Measurements from ENCODE around the gene KIF3A.
"Not testable (repeated sequence)": the region's sequence is repeated elsewhere in the genome, so short reads cannot be mapped to it uniquely, and the experiment has no call there.

KIF3A gene

DNA sequence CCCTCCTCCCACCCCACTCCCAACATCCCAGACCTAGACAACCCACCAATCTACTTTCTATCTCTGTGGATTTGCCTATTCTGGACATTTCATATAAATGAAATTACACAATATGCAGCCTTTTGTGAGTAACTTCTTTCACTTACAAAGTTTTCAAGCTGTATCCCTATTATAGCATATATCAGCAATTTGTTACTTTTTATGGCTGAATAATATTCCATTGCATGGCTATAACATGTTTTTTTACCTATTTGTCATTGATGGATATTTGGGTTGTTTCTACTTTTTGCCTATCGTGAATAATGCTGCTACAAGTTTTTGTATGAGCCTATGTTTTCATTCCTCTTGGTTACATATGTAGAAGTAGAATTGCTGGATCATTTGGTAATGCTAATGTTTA is 1.9 kb upstream of the KIF3A start:
- no peak for ATAC-seq (ENCODE audit: low read depth)
- Mint-ChIP-seq H3K4me3 (no peak overlapping the region), H3K27ac (no peak overlapping the region), H3K9me3 (peaks cover 2% of the 10 kb centered on the region), H3K36me3 (no peaks in the 10 kb centered on the region), H3K4me1 (peaks cover 13% of the 10 kb centered on the region), H3K27me3 (peaks cover 6% of the 10 kb centered on the region)
- DNase-seq (ENCODE audit: low spot score in 2 of 2) = no peak

DNA sequence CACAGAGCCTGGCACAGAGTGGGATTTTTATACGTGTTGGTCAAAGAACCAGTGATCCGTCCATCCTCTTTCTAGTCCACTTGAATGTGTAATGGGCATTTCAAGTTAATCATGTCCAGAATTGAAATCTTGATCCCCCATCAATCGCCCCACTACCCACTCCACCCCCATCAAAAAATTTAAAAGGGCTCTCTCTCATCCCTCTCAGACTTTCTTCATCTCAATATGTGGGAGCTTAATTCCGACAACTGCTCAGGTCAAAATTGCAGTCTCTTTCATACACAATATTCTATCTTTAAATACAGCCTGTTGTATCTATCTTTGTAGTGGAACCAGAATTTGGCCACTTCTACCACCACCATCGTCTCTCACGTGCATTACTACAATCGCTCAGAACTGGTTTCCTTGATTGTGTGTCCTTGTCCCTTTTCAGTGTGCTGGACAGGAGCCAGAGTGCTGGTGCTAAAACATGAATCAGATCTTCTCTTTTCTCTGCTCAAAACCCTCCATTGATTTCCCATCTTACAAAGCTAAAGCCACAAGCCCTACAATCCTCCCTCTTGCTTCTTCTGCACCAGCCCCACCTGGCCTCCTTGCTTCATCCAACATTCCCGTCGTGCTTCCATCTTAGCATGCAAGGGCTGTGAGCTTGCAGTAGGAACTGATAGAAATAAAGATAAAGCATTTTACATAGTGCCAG is 786 bp upstream of the KIF3A start:
- Mint-ChIP-seq H3K27ac (peak overlapping the region; percentile 93), H3K36me3 (no peaks in the 10 kb centered on the region), H3K9me3 (peaks cover 2% of the 10 kb centered on the region), H3K4me1 (peaks cover 15% of the 10 kb centered on the region), H3K27me3 (peaks cover 5% of the 10 kb centered on the region), H3K4me3 (peak overlapping the region; percentile 95)
- no peak for DNase-seq (ENCODE audit: low spot score in 2 of 2)
- ATAC-seq (ENCODE audit: low read depth) = no peak

DNA sequence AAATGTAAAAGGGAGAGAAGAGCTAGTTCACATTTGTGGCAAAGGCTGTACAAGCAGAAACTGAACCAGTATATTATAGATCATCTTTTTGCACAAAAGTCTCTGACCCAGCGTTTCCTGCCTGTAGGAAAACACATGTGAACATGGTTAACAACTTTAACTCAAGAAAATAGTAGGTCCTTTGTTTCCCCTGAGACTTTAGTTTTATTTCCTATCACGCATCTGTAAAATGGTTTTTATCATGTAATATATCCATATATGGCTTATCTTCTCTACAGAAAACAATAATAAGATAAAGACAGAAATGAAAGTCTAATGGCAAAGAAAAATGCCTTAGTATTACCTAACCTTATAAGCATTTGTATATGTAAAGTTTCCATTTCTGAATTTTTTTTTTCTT is 2.7 kb downstream of the KIF3A start:
- H3K36me3 Mint-ChIP-seq = peaks cover 3% of the 10 kb centered on the region
- DNase-seq (ENCODE audit: low spot score in 2 of 2) (no peak), ATAC-seq (ENCODE audit: low read depth) (no peak)
- H3K27ac Mint-ChIP-seq = no peak overlapping the region
- peaks cover 15% of the 10 kb centered on the region for H3K4me1 Mint-ChIP-seq
- H3K9me3 Mint-ChIP-seq = no peaks in the 10 kb centered on the region
- no peaks in the 10 kb centered on the region for H3K27me3 Mint-ChIP-seq
- H3K4me3 Mint-ChIP-seq = no peak overlapping the region

DNA sequence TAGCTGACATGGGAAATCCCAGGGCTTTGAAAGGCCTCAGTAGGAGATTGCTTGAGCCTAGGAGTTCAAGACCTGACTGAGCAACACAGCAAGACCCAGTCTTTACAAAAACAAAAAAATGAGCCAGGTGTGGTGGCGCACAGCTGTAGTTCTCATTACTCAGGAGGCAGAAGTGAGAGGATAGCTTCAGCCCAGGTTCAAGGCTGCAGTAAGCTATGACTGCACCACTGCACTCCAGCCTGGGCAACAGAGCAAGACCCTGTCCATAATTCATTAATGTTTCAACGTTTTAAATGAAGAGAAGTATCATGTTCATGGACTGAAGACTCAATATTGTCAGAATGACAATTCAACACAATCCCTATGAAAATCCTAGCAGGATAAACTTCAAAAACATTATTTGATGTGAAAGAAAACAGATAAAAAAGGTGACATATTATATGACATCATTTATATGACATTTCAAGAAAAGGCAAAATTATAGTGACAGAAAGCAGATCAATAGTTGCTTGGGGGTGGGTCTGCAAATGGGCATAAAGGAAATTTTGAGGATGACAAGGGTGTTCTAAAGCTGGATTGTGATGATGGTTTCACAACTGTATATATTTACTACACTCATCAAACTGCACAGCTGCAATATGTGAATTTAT is 3.7 kb downstream of the KIF3A start:
- no peak overlapping the region for H3K4me3 Mint-ChIP-seq
- no peaks in the 10 kb centered on the region for H3K9me3 Mint-ChIP-seq
- H3K4me1 Mint-ChIP-seq = peaks cover 15% of the 10 kb centered on the region
- ATAC-seq (ENCODE audit: low read depth) (no peak), DNase-seq (ENCODE audit: low spot score in 2 of 2) (no peak)
- no peaks in the 10 kb centered on the region for H3K27me3 Mint-ChIP-seq
- peaks cover 7% of the 10 kb centered on the region for H3K36me3 Mint-ChIP-seq
- no peak overlapping the region for H3K27ac Mint-ChIP-seq

DNA sequence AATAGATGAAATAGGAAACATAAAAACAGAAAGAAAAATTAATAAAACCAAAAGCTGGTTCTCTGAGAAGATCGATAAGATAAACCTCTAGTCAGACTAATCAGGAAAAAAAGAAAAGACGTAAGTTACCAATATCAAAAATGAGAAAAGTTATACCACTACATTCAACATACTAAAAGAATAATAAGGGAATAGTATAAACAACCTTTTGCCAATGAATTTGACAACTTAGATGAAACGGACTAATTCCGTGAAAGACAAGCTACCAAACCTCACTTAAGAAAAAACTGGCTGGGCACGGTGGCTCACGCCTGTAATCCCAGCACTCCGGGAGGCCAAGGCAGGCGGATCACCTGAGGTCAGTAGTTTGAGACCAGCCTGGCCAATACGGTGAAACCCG is 7.5 kb downstream of the KIF3A start:
- no peak for DNase-seq (ENCODE audit: low spot score in 2 of 2)
- Mint-ChIP-seq H3K4me1 (peaks cover 6% of the 10 kb centered on the region), H3K27me3 (no peaks in the 10 kb centered on the region), H3K9me3 (no peaks in the 10 kb centered on the region), H3K36me3 (peaks cover 12% of the 10 kb centered on the region), H3K27ac (no peak overlapping the region), H3K4me3 (no peak overlapping the region)
- no peak for ATAC-seq (ENCODE audit: low read depth)

DNA sequence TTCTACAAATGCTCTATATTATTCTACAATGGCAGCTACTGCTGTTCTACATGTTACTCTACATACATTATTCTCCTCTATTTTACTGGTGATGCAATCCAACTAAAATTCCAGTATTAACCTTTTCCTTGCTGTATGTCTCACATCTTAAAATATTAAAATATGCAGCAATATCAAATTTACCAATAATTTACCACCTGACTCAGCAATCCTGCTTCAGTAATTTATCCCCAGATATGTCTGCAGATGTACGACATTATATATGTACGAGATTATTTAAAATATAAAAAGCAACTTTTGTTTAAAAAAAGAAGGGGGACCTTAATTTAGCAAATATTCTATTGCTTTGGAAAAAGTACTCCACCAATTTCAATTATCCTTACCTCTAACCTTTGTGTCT is 11.6 kb downstream of the KIF3A start:
- Mint-ChIP-seq H3K27me3 (no peaks in the 10 kb centered on the region), H3K4me1 (peaks cover 4% of the 10 kb centered on the region), H3K27ac (no peak overlapping the region), H3K36me3 (peaks cover 15% of the 10 kb centered on the region), H3K4me3 (no peak overlapping the region), H3K9me3 (no peaks in the 10 kb centered on the region)
- ATAC-seq (ENCODE audit: low read depth) = no peak
- DNase-seq (ENCODE audit: low spot score in 2 of 2) = no peak

DNA sequence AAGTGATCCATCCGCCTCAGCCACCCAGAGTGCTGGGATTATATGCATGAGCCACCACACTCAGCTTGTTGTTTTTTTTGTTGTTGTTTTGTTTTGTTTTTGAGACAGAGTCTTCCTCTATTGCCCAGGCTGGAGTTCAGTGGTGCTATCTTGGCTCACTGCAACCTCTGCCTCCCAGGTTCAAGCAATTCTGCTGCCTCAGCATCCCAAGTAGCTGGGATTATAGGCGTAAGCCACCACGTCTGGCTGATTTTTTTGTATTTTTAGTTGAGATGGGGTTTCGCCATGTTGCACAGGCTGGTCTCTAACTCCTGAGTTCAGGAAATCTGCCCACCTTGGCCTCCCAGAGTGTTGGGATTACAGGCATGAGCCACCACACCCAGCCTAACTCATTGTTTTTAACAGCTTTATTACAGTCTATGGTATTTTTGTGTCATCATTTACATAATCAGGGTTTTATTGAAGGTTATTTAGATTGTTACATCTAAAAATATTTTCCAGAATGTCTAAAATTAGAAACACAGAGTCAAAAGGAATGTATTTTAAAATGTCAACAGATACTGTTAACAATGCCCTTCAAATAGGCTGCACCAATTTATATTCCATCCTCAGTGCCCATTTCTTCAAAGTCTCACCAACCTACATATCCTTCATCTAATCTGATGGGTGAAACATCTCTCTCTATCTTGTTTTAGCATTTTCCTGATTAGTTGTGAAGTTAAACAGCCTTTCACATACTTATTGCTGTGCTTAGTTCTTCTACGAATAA is 18.6 kb downstream of the KIF3A start:
- Mint-ChIP-seq H3K27ac (no peak overlapping the region), H3K27me3 (no peaks in the 10 kb centered on the region), H3K9me3 (no peaks in the 10 kb centered on the region), H3K4me3 (no peak overlapping the region), H3K4me1 (peaks cover 2% of the 10 kb centered on the region), H3K36me3 (peaks cover 5% of the 10 kb centered on the region)
- ATAC-seq (ENCODE audit: low read depth) = no peak
- no peak for DNase-seq (ENCODE audit: low spot score in 2 of 2)

DNA sequence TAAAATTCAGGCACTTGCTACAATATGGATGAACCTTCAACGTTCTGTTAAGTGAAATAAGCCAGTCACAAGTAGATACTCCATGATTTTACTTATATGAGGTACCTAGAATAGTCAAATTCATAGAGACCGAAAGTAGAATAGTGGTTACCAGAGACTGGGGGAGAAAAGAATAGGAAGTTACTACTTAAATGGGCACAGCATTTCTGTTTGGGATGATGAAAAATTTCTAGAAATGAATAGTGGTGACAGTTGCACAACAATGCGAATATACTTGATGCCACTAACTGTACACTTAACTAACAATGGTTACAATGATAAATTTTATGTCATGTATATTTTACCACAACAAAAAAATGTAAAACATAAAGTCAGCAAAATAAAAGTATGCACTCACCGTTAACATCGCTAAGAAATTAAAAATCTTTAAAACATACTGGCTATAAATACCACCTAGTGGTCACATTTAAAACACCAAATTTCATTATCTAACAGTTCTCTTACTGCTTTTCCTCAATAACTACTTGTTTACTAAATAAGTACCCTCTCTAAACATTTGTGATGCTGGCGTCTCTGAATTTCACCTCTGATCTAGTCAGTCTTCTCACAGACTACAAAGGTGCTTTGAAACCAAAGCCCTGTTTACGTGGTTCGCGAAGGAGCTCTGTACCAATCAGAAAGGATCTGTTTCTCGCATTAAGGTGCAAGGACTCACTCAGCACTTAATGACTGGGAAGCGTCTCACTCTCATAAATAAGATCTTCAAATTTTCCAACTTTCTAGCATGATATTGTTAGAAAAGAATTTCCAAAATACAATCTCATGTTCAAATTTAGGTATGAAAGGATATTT is 22.7 kb downstream of the KIF3A start:
- Mint-ChIP-seq H3K36me3 (peaks cover 6% of the 10 kb centered on the region), H3K27ac (no peak overlapping the region), H3K4me3 (no peak overlapping the region), H3K9me3 (no peaks in the 10 kb centered on the region), H3K27me3 (no peaks in the 10 kb centered on the region), H3K4me1 (peaks cover 2% of the 10 kb centered on the region)
- no peak for DNase-seq (ENCODE audit: low spot score in 2 of 2)
- ATAC-seq (ENCODE audit: low read depth) = no peak

DNA sequence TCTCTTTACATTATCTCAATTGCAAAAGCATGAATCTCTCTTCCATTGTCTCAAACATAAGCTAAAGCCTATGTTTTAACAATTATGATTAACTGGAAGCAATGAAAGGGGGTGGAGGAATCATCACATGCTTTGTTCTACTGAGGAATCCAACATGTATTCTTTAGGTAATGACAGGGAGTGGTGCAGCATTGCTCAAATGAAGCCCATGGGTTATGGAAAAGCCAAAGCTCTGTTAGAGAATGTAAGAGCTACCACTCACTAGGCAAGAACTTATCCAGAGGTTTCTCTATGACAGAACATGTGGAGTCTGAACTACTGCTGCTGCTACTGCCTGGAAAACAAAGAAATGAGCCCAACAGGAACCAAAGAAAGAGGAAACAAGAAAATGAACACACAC is 28.7 kb downstream of the KIF3A start:
- peaks cover 10% of the 10 kb centered on the region for H3K36me3 Mint-ChIP-seq
- no peaks in the 10 kb centered on the region for H3K4me1 Mint-ChIP-seq
- no peaks in the 10 kb centered on the region for H3K9me3 Mint-ChIP-seq
- H3K4me3 Mint-ChIP-seq = no peak overlapping the region
- no peaks in the 10 kb centered on the region for H3K27me3 Mint-ChIP-seq
- ATAC-seq (ENCODE audit: low read depth) = no peak
- DNase-seq (ENCODE audit: low spot score in 2 of 2) = no peak
- no peak overlapping the region for H3K27ac Mint-ChIP-seq

DNA sequence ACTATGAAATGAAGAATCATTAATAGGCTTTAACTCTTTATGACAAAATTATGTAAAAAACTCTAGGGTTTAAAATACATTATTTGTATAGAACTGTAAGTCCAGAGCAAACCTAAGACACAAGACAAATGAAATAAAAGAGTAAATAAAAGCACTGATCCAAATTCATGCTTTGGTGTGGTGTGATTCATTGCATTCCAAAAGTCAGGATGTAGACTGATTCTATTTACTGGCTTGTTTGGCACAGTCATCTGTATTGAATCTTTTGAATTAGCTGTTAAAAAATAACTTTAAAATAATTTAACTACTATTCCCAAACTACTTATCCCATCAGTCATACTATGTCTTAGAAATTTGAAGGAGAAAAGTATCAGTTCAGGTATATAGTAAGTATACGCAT is 32.5 kb downstream of the KIF3A start:
- Mint-ChIP-seq H3K9me3 (no peaks in the 10 kb centered on the region), H3K4me1 (no peaks in the 10 kb centered on the region), H3K27ac (no peak overlapping the region), H3K36me3 (peaks cover 16% of the 10 kb centered on the region), H3K4me3 (no peak overlapping the region), H3K27me3 (no peaks in the 10 kb centered on the region)
- no peak for DNase-seq (ENCODE audit: low spot score in 2 of 2)
- no peak for ATAC-seq (ENCODE audit: low read depth)

DNA sequence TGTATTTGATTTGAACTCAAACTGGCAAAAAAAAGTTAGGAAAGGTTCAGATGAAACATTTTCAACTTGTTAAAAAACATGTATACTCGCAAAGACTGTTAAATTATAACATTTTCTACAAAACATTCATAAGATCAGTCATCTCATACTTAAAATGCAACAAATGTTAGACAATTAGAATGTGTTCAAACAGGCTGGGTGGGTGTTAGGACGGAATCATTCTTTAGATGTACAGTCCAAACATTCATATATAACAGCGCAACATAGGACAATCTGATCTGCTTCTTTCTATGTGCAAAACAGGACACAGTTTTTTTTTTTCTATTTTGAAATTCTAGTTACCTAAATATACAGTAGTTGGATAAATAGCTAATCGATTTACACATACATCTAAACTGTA is 41.4 kb downstream of the KIF3A start:
- H3K27ac Mint-ChIP-seq = no peak overlapping the region

DNA sequence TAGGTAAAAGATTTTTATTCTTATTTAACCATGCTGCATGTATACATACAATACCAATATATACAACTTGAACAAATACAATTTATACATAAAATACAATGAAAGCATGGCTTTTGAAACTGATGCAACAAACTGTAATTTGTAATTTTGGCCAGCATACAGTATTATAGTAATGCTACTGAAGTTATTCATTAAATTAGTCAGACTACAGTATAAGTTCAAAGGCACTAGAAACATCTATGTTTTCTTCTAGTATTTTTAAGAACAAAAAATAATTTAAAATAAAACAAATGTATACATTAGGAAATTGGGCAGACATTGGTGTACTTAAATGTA is 44.7 kb downstream of the KIF3A start:
- no peak for ATAC-seq (ENCODE audit: low read depth)
- Mint-ChIP-seq H3K9me3 (peaks cover 2% of the 10 kb centered on the region), H3K27ac (no peak overlapping the region), H3K36me3 (peaks cover 11% of the 10 kb centered on the region), H3K27me3 (no peaks in the 10 kb centered on the region), H3K4me1 (peaks cover 3% of the 10 kb centered on the region), H3K4me3 (no peak overlapping the region)
- no peak for DNase-seq (ENCODE audit: low spot score in 2 of 2)

More for the DNA sequence above, 41.4 kb downstream of the KIF3A start:
- H3K9me3 Mint-ChIP-seq = peaks cover 2% of the 10 kb centered on the region
- no peaks in the 10 kb centered on the region for H3K27me3 Mint-ChIP-seq
- H3K36me3 Mint-ChIP-seq = peaks cover 17% of the 10 kb centered on the region
- no peak overlapping the region for H3K4me3 Mint-ChIP-seq
- H3K4me1 Mint-ChIP-seq = no peaks in the 10 kb centered on the region
- DNase-seq (ENCODE audit: low spot score in 2 of 2) = no peak
- no peak for ATAC-seq (ENCODE audit: low read depth)

DNA sequence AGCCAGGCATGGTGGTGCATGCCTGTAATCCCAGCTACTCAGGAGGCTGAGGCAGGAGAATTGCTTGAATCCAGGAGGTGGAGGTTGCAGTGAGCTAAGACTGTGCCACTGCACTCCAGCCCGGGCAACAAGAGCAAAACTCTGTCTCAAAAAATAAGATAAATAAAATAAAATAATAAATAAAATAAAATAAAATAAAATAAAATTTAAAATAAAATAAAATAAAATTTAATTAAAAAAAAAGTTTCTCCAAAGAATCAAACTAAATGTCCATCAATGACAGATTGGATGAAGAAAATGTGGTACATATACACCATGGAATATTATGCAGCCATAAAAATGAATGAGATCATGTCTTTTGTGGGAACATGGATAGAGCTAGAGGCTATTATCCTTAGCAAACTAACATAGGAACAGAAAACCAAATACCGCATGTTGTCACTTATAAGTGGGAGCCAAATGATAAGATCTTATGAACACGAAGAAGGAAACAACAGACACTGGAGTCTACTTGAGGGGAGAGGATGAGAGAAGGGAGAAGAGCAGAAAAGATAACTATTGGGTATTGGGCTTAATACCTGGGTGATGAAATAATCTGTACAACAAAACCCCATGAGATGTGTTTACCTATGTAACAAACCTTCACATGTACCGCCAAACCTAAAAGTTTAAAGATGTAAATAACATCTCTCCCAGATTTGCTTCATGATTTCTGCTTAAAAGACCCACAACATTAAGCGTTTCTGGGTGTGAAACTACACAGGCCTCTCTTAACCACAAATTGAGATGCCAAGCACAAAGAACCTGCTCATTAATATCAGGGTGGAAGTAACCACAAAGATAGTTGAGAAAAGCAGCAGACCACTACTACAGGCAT is 45.4 kb downstream of the KIF3A start:
- not testable (repeated sequence) for ATAC-seq (ENCODE audit: low read depth); H3K27me3 Mint-ChIP-seq; H3K27ac Mint-ChIP-seq; H3K9me3 Mint-ChIP-seq; DNase-seq (ENCODE audit: low spot score in 2 of 2); H3K36me3 Mint-ChIP-seq; H3K4me1 Mint-ChIP-seq; H3K4me3 Mint-ChIP-seq

Data from memory B cell (primary cell).